ENCODE results near the gene SFMBT1. TPM values are rescaled to one million over a fixed set of nuclear protein-coding genes. Genes with fewer than 3 reads are reported as not detected.
"Not testable (repeated sequence)": the region's sequence is repeated elsewhere in the genome, so short reads cannot be mapped to it uniquely, and the experiment has no call there.

The SFMBT1 gene
- total and polyA plus RNA-seq, 7 experiments from 2014 or later: 9.9 to 47.1 (median 30.5) TPM

- ChIA-PET CTCF (interaction anchor here (0.7 to 1.7 kb wide), 3 partner anchors 31 to 101 kb away, joined by 3 read pairs; no protein-coding TSS in a partner anchor), POLR2A (interaction anchor here (1.8 to 7.2 kb wide), 3 partner anchors 9 to 12 kb away, joined by 5 to 102 read pairs (median 10); partner anchors contain the start of gene SFMBT1)
- intact Hi-C loops (cut with micrococcal nuclease): loop anchor here in 1 of 2 donors (2.0 kb wide), 1 partner anchor 13 kb away; no protein-coding TSS in a partner anchor
- H3K4me3 ChIP-seq (ENCODE audit: low read length): no peak overlapping the region
- no peaks in the 10 kb centered on the region for H3K27me3 ChIP-seq (ENCODE audit: control insufficient read depth in 2 of 2, insufficient read depth in 2 of 2, low read length in 2 of 2)
- H3K36me3 ChIP-seq (ENCODE audit: control insufficient read depth in 2 of 3, insufficient read depth in 3 of 3, low read length in 3 of 3): no peaks in the 10 kb centered on the region
- Mint-ChIP-seq H3K4me3 (peak overlapping the region in 7 of 10 donors; percentile 21 to 66 (median 51)), H3K36me3 (peaks cover 0 to 8% (median 5%) of the 10 kb centered on the region in 5 donors), H3K9me3 (no peaks in the 10 kb centered on the region), H3K27me3 (no peaks in the 10 kb centered on the region), H3K27ac (peak overlapping the region in 7 of 9 donors; percentile 25 to 81 (median 68)), H3K4me1 (peaks cover 36 to 83% (median 73%) of the 10 kb centered on the region in 7 donors)
- peaks cover 13 to 50% of the 10 kb centered on the region in 2 donors for H3K4me1 ChIP-seq (ENCODE audit: control insufficient read depth in 2 of 2, insufficient read depth in 2 of 2, low read length in 2 of 2)
- DNase-seq (no peak), ATAC-seq (peak; percentile 27)
- H3K27ac ChIP-seq (ENCODE audit: low read depth, low read length): no peak overlapping the region
- no peaks in the 10 kb centered on the region for H3K9me3 ChIP-seq (ENCODE audit: control insufficient read depth in 2 of 3, low read length in 3 of 3)
These were observed 9.9 kb downstream of the SFMBT1 start for GRCh38 chr3:53035825-53036619.

DNA sequence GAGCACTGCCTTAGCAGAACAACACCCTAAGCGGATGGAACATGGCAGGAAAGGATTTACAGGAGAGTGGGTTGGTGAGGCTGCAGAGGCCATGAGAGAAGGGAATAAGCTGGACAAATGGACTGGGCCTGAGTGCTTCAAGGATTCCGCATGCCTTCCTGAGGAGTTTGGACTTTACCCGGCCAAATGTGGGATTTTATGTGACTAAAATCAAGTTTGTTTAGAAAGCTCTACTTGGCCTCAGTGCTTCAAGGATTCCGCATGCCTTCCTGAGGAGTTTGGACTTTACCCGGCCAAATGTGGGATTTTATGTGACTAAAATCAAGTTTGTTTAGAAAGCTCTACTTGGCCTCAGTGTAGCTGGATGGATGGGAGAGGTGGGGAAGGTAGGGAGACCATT lies 10.9 kb downstream of the SFMBT1 start:
- H3K9me3 ChIP-seq (ENCODE audit: control insufficient read depth in 2 of 3, low read length in 3 of 3); H3K36me3 ChIP-seq (ENCODE audit: control insufficient read depth in 2 of 3, insufficient read depth in 3 of 3, low read length in 3 of 3); H3K27me3 Mint-ChIP-seq; H3K4me3 ChIP-seq (ENCODE audit: low read length); H3K27ac ChIP-seq (ENCODE audit: low read depth, low read length); H3K9me3 Mint-ChIP-seq; DNase-seq; H3K27me3 ChIP-seq (ENCODE audit: control insufficient read depth in 2 of 2, insufficient read depth in 2 of 2, low read length in 2 of 2); ATAC-seq; intact Hi-C loops (cut with micrococcal nuclease): not testable (repeated sequence)
- peak overlapping the region in 1 of 10 donors; percentile 66 for H3K4me3 Mint-ChIP-seq
- H3K36me3 Mint-ChIP-seq: peaks cover 0 to 11% (median 5%) of the 10 kb centered on the region in 5 donors
- peak overlapping the region in 6 of 9 donors; percentile 25 to 79 (median 62) for H3K27ac Mint-ChIP-seq
- ChIA-PET CTCF (interaction anchor here (0.7 to 1.1 kb wide), 2 partner anchors 9 to 30 kb away, joined by 3 read pairs; no protein-coding TSS in a partner anchor), POLR2A (interaction anchor here (0.7 to 7.2 kb wide), 3 partner anchors 9 to 18 kb away, joined by 3 to 102 read pairs (median 10); partner anchors contain the start of gene SFMBT1)
- H3K4me1 Mint-ChIP-seq: peaks cover 33 to 83% (median 75%) of the 10 kb centered on the region in 7 donors
- H3K4me1 ChIP-seq (ENCODE audit: control insufficient read depth in 2 of 2, insufficient read depth in 2 of 2, low read length in 2 of 2): peaks cover 20 to 55% of the 10 kb centered on the region in 2 donors

DNA sequence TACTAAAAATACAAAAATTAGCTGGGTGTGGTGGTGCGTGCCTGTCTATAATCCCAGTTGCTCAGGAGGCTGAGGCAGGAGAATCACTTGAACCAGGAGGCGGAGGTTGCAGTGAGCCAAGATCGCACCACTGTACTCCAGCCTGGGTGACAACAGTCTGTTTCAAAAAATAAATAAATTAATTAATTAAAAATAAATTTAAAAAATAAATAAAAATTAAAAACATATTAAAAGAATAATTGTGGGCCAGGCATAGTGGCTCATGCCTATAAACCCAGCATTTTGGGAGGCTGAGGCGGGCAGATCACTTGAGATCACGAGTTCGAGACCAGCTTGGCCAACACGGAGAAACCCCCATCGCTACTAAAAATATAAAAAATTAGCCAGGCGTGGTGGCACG lies 11.5 kb downstream of the SFMBT1 start:
- peaks cover 20 to 53% of the 10 kb centered on the region in 2 donors for H3K4me1 ChIP-seq (ENCODE audit: control insufficient read depth in 2 of 2, insufficient read depth in 2 of 2, low read length in 2 of 2)
- H3K4me3 Mint-ChIP-seq; ATAC-seq; H3K27ac ChIP-seq (ENCODE audit: low read depth, low read length); DNase-seq; H3K9me3 Mint-ChIP-seq; H3K9me3 ChIP-seq (ENCODE audit: control insufficient read depth in 2 of 3, low read length in 3 of 3); H3K36me3 ChIP-seq (ENCODE audit: control insufficient read depth in 2 of 3, insufficient read depth in 3 of 3, low read length in 3 of 3); H3K27me3 ChIP-seq (ENCODE audit: control insufficient read depth in 2 of 2, insufficient read depth in 2 of 2, low read length in 2 of 2); H3K27me3 Mint-ChIP-seq; H3K4me3 ChIP-seq (ENCODE audit: low read length): not testable (repeated sequence)
- H3K4me1 Mint-ChIP-seq: peaks cover 31 to 85% (median 75%) of the 10 kb centered on the region in 7 donors
- CTCF ChIA-PET: interaction anchor here (1.1 kb wide), 1 partner anchor 8 kb away, joined by 3 read pairs; no protein-coding TSS in a partner anchor
- H3K36me3 Mint-ChIP-seq: peaks cover 0 to 11% (median 5%) of the 10 kb centered on the region in 5 donors
- intact Hi-C loops (cut with micrococcal nuclease): loop anchor here in 1 of 2 donors (5.0 kb wide), 1 partner anchor 38 kb away; no protein-coding TSS in a partner anchor
- peak overlapping the region in 1 of 9 donors; percentile 54 for H3K27ac Mint-ChIP-seq
- POLR2A ChIA-PET: interaction anchor here (2.4 to 7.2 kb wide), 2 partner anchors 8 to 10 kb away, joined by 10 to 102 read pairs; partner anchors contain the start of gene SFMBT1

GRCh38 chr3:53032609-53033008 lies 13.3 kb downstream of the SFMBT1 start:
- Mint-ChIP-seq H3K36me3 (peaks cover 0 to 8% (median 5%) of the 10 kb centered on the region in 5 donors), H3K27me3 (no peaks in the 10 kb centered on the region), H3K27ac (peak overlapping the region in 3 of 9 donors; percentile 41 to 61 (median 51)), H3K9me3 (no peaks in the 10 kb centered on the region), H3K4me3 (no peak overlapping the region), H3K4me1 (peaks cover 27 to 87% (median 66%) of the 10 kb centered on the region in 7 donors)
- CTCF ChIA-PET: interaction anchor here (0.6 to 1.2 kb wide), 2 partner anchors 97 to 99 kb away, joined by 3 to 7 read pairs; no protein-coding TSS in a partner anchor
- POLR2A ChIA-PET: interaction anchor here (7.2 kb wide), 1 partner anchor 12 kb away, joined by 102 read pairs; the partner anchor contains the start of gene SFMBT1
- no peak overlapping the region for H3K27ac ChIP-seq (ENCODE audit: low read depth, low read length)
- no peaks in the 10 kb centered on the region for H3K36me3 ChIP-seq (ENCODE audit: control insufficient read depth in 2 of 3, insufficient read depth in 3 of 3, low read length in 3 of 3)
- H3K9me3 ChIP-seq (ENCODE audit: control insufficient read depth in 2 of 3, low read length in 3 of 3): no peaks in the 10 kb centered on the region
- peaks cover 20 to 50% of the 10 kb centered on the region in 2 donors for H3K4me1 ChIP-seq (ENCODE audit: control insufficient read depth in 2 of 2, insufficient read depth in 2 of 2, low read length in 2 of 2)
- DNase-seq (no peak), ATAC-seq (no peak)
- intact Hi-C loops (cut with micrococcal nuclease): loop anchor here in 1 of 2 donors (5.0 kb wide), 1 partner anchor 40 kb away; no protein-coding TSS in a partner anchor
- no peaks in the 10 kb centered on the region for H3K27me3 ChIP-seq (ENCODE audit: control insufficient read depth in 2 of 2, insufficient read depth in 2 of 2, low read length in 2 of 2)
- no peak overlapping the region for H3K4me3 ChIP-seq (ENCODE audit: low read length)

DNA sequence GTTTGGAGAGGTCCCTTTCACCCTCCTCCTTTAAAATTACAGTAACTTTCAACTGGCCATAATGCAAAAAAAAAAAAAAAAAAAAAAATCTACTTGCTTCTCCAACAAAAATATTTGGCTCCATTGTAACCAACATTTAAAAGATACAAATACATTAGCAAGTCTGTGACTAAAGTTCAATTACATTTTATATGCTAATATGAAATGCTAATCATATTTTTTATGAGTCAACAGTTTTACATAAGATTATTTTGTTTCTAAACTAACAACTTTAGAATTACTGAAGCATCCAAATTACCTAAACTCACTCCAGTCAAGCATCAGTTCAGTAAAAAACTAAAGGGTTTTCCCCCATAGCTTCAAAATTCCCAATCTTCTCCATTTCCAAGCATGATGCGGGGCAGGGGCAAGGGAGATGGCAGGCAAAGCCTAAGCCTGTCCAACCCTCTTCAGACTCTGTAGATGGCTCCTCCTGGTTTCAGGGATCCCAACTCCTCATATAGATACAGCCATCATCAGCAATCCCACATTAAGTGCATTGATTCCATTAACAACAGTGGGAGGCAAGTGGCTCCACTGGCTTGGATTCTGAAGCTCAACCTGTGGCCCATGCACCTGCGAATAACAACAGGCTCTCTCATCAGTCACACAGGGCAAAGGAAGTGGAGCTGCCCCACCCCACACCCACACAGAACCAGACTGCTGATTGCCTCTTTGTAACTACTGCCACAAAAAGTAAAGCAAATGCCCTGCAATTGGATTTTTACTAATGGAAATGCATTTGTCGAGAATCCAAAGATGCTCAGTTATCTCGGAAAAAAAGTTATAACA lies 15.0 kb downstream of the SFMBT1 start:
- DNase-seq (peak in 7 of 9 donors; percentile 23 to 53 (median 49)), ATAC-seq (peak; percentile 84)
- peak overlapping the region; percentile 54 to 93 (median 89) for H3K27ac Mint-ChIP-seq
- Histone ChIP-seq H3K27me3 (ENCODE audit: control insufficient read depth in 2 of 2, insufficient read depth in 2 of 2, low read length in 2 of 2) (no peaks in the 10 kb centered on the region), H3K4me3 (ENCODE audit: low read length) (peak overlapping the region; percentile 20), H3K9me3 (ENCODE audit: control insufficient read depth in 2 of 3, low read length in 3 of 3) (no peaks in the 10 kb centered on the region), H3K27ac (ENCODE audit: low read depth, low read length) (peak overlapping the region; percentile 56), H3K4me1 (ENCODE audit: control insufficient read depth in 2 of 2, insufficient read depth in 2 of 2, low read length in 2 of 2) (peaks cover 12 to 43% of the 10 kb centered on the region in 2 donors), H3K36me3 (ENCODE audit: control insufficient read depth in 2 of 3, insufficient read depth in 3 of 3, low read length in 3 of 3) (no peaks in the 10 kb centered on the region)
- no peaks in the 10 kb centered on the region for H3K27me3 Mint-ChIP-seq
- no peaks in the 10 kb centered on the region for H3K9me3 Mint-ChIP-seq
- peaks cover 0 to 6% (median 0%) of the 10 kb centered on the region in 5 donors for H3K36me3 Mint-ChIP-seq
- intact Hi-C loops (cut with micrococcal nuclease): loop anchor here in 1 of 2 donors (1.0 to 5.0 kb wide), 3 partner anchors 12 to 48 kb away; no protein-coding TSS in a partner anchor
- CTCF ChIA-PET: interaction anchor here (0.5 to 0.8 kb wide), 2 partner anchors 14 to 91 kb away, joined by 4 to 5 read pairs; no protein-coding TSS in a partner anchor
- peak overlapping the region; percentile 56 to 83 (median 72) for H3K4me3 Mint-ChIP-seq
- peaks cover 18 to 86% (median 64%) of the 10 kb centered on the region in 7 donors for H3K4me1 Mint-ChIP-seq
- POLR2A ChIA-PET: interaction anchor here (1.0 to 7.2 kb wide), 5 partner anchors 9 to 50 kb away, joined by 3 to 102 read pairs (median 4); partner anchors contain the start of gene SFMBT1
